ENCODE results near the gene GRM3.
A peak's percentile ranks its signal among the peaks of the same experiment; 100 is the strongest.

Gene GRM3

GRCh38 chr7:86643561-86644281, at the start of gene GRM3:
TSS of gene GRM3 (plus strand) at chr7:86643909. CDS start at chr7:86765146, 121,237 bp downstream.
- TF ChIP-seq GATA2 (IDR thresholded peaks at IDR 0.05; ENCODE audit: low read depth, low read length) (peak; percentile 67), GATA3 (IDR thresholded peaks at IDR 0.05; ENCODE audit: low read depth, low read length) (no peak)

- TF ChIP-seq GATA2 (IDR thresholded peaks at IDR 0.05; ENCODE audit: low read depth, low read length) (no peak), GATA3 (IDR thresholded peaks at IDR 0.05; ENCODE audit: low read depth, low read length) (no peak)
These were observed 45.4 kb upstream of the GRM3 start for GRCh38 chr7:86598311-86598710.

DNA sequence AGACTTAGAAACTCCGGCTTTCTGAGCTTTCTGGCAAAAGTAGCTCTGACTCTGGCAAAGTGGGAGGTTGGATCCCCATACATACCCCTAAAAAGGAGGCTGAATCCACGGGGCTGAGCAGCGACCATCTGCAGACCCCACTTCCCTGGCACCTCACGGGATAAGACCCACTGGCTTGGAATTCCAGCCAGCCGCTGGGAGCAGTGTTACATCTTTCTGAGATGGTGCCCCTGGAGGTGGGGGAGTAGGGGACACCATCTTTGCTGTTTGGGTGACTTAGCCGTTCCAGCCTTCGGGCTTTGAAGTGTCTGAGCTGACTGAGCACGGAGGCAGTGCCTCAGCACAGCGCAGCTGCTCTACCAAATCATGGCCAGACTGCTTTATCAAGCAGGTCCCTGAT, 45.0 kb upstream of the GRM3 start:
- TF ChIP-seq GATA3 (IDR thresholded peaks at IDR 0.05; ENCODE audit: low read depth, low read length): no peak
- TF ChIP-seq GATA2 (IDR thresholded peaks at IDR 0.05; ENCODE audit: low read depth, low read length): no peak

GRCh38 chr7:86600506-86601290, 43.0 kb upstream of the GRM3 start:
- TF ChIP-seq GATA3 (IDR thresholded peaks at IDR 0.05; ENCODE audit: low read depth, low read length) (no peak), GATA2 (IDR thresholded peaks at IDR 0.05; ENCODE audit: low read depth, low read length) (no peak)

GRCh38 chr7:86644282-86645224, 844 bp downstream of the GRM3 start:
- no peak for TF ChIP-seq GATA3 (IDR thresholded peaks at IDR 0.05; ENCODE audit: low read depth, low read length)
- TF ChIP-seq GATA2 (IDR thresholded peaks at IDR 0.05; ENCODE audit: low read depth, low read length): no peak; the same call in 1 of the 2 replicates

DNA sequence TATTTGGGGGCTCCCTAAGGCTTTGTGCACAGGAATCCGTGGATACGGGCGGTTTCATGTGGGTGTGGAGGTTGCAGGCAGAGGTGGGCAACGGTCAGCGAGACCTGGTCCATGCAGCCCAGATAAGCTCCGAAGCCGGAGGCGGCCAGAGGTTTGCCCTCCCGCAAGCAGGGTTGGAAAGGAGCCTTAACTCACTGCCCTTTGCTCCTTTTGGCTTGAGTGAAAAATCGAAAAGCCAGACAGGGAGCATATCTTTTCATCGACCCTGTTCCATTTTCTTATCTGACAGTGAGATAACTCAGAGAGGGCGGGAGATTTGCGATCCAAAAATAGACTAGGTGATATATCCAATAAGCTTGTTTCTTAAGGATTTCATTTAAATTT, 1.5 kb downstream of the GRM3 start:
- TF ChIP-seq GATA3 (IDR thresholded peaks at IDR 0.05; ENCODE audit: low read depth, low read length): peak; percentile 65
- peak; percentile 81 for TF ChIP-seq GATA2 (IDR thresholded peaks at IDR 0.05; ENCODE audit: low read depth, low read length)

DNA sequence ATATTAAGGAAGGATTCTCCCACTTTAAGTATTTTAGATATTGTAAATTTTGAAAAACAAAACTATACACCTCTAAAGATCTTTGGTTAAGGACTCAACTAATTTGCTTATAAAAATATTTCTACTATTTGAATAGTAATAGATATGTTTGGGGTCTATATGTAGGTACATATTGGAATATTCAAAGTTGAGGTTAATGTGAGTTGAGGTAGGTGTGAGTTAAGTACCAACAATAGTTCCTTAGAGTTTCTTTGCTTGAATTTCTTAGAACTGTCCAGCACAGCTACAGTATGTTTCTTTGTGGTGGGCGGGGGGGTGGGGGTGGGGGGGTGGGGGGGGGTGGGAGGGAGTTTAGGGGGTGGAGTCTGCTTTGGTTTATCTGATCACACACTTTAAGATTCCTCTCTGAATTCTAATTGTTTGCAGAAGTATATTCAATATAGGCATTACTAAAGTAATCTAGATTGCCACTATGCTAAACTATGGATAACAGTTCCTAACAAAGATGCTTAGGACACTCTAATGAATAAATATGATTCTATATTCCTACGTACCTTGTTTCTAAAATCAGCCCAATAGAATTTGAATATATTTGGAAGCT, 2.1 kb downstream of the GRM3 start:
- TF ChIP-seq GATA3 (IDR thresholded peaks at IDR 0.05; ENCODE audit: low read depth, low read length): no peak
- TF ChIP-seq GATA2 (IDR thresholded peaks at IDR 0.05; ENCODE audit: low read depth, low read length): no peak

DNA sequence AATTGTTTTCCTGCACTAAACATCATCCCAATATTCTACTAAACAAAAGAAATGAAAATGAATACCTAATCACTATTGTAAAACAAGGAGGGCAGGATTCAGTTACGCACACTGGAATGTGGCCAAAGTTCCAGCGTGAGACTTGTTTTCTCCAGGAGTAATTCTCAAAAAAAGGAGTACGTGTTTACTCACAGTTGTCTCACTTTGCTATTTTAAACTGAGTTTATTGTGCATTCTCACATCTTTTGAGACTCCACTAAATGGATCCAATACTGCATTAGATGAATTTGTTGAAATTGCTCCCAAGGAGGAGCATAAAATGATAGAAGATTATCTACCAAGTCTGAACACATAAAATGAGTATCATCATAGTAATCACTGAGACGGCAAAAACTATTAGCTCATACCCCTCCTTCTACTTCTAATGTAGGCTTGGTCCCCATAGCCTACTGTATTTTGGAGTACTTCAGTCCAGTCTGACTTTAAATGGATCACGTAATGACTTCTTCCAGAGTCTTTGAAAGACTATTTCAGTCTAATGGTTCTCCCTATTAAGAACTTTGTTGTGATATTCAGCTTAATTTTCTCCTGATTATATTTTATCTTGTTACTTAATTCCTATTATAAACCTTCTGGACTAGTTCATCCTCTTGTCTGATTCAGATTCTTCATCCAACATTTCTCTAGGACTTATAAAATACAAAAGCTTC, 3.8 kb downstream of the GRM3 start:
- TF ChIP-seq GATA2 (IDR thresholded peaks at IDR 0.05; ENCODE audit: low read depth, low read length) (no peak), GATA3 (IDR thresholded peaks at IDR 0.05; ENCODE audit: low read depth, low read length) (no peak)

GRCh38 chr7:86648169-86648568, 4.5 kb downstream of the GRM3 start:
- TF ChIP-seq GATA3 (IDR thresholded peaks at IDR 0.05; ENCODE audit: low read depth, low read length) (no peak), GATA2 (IDR thresholded peaks at IDR 0.05; ENCODE audit: low read depth, low read length) (no peak)

DNA sequence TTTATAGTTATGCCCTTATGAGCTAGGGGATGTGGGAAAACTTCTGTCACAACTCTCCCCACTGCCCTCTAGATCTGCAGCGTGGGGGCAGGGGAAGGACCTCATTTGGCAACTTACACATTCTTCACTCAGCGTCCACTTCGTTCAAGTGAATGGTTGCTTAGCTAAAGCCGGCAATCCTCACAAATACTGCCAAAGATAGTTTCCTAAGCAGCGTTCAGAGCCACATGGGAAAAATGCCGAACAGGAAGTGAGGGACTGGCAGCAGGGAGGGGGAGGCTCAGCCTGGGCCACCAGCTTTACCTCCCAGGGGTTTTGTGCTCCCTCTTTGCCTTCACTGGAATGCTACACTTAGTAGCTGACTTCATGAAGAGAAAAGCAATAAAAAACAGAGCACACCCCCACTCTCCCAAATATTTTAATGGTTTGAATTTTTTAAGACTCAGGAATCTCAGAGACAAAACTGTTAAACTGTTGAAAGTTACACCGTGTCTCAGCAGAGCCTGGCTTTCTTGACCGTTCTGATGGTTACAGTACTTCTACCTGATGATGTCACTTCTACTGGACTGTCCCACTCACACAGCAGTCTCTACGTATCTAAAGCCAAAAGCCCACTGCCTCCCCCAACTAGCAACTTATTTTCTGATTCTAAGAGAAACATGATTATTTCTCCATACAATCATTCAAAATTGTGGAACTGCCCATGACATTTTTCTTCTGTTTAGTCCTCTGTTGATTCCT, 10.4 kb downstream of the GRM3 start:
- TF ChIP-seq GATA3 (IDR thresholded peaks at IDR 0.05; ENCODE audit: low read depth, low read length) (no peak), GATA2 (IDR thresholded peaks at IDR 0.05; ENCODE audit: low read depth, low read length) (no peak)

DNA sequence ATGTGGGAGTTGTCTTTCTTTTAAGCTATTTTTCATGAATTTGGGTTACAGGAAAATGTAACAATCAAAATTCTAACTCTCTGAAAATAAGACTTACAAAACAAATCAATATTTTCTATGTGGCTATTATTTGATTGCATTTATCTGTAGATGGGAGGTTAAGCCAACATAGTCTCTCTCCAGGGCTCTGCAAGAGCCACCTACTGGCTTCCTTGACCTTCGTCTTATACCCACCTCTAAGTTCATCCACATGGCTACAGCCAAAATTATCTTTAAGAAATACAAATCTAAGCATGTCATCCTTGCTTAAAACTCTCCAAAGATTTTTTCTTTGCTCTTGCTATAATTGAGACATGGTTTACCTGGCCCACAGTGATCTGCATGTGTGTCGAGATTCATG, 14.2 kb downstream of the GRM3 start:
- TF ChIP-seq GATA2 (IDR thresholded peaks at IDR 0.05; ENCODE audit: low read depth, low read length) (no peak), GATA3 (IDR thresholded peaks at IDR 0.05; ENCODE audit: low read depth, low read length) (no peak)

- TF ChIP-seq GATA3 (IDR thresholded peaks at IDR 0.05; ENCODE audit: low read depth, low read length) (no peak), GATA2 (IDR thresholded peaks at IDR 0.05; ENCODE audit: low read depth, low read length) (no peak)
These were observed 17.3 kb downstream of the GRM3 start for GRCh38 chr7:86660950-86661462.
